Vagina (tissue), 2 donors: ENCODE results near the gene FCAR.
"Not testable (repeated sequence)": the region's sequence is repeated elsewhere in the genome, so short reads cannot be mapped to it uniquely, and the experiment has no call there.

Experiments
- POLR2A ChIP-seq, 2 donors: fragments of 450-650 bp; IDR thresholded peaks; one replicate each; pipeline ENCODE4 v1.6.1; 2017; ENCODE audit warnings: antibody characterized with exemption in 2 of 2, mild to moderate bottlenecking in 2 of 2, moderate library complexity in 2 of 2
- POLR2AphosphoS5 ChIP-seq, 2 donors: sonication (generic); formaldehyde crosslinking; IDR thresholded peaks; one replicate each; pipeline ENCODE4 v1.9.0; 2017; ENCODE audit warnings: antibody characterized with exemption in 2 of 2, mild to moderate bottlenecking in 2 of 2, low read depth in 1 of 2; ENCODE audit not compliant: insufficient read depth in 1 of 2
- TF ChIP-seq, protein P1 (sequence below), 3 experiments: fragments of 450-650 bp in 2 of 3; fragments of 200-600 bp in 1 of 3; sonication (generic) in 1 of 3; IDR thresholded peaks; one replicate each; pipeline ENCODE4 v1.5.1; 2017 to 2019; ENCODE audit warnings: antibody characterized with exemption in 3 of 3, mild to moderate bottlenecking in 2 of 3, moderate library complexity in 2 of 3

DNA sequence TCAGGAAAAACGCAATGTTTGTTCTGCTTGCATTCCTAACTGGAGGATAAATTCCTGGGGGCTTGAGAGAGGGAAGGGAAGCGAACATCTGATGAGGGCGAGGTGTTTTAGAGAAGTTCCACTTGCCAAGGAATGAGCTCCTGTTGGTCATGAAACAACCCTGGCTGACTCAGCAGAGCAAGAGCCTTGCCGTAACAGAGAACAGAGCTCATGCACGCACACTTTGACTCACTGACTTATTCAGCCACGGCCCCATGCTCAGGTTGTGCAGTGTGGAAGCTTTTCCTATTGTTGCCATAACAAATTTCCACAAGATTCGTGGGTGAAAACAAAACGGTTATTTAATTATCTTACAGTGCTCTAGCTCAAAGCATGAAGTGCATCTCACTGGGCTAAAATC is 30.9 kb upstream of the FCAR start:
- TF ChIP-seq, protein P1, sequence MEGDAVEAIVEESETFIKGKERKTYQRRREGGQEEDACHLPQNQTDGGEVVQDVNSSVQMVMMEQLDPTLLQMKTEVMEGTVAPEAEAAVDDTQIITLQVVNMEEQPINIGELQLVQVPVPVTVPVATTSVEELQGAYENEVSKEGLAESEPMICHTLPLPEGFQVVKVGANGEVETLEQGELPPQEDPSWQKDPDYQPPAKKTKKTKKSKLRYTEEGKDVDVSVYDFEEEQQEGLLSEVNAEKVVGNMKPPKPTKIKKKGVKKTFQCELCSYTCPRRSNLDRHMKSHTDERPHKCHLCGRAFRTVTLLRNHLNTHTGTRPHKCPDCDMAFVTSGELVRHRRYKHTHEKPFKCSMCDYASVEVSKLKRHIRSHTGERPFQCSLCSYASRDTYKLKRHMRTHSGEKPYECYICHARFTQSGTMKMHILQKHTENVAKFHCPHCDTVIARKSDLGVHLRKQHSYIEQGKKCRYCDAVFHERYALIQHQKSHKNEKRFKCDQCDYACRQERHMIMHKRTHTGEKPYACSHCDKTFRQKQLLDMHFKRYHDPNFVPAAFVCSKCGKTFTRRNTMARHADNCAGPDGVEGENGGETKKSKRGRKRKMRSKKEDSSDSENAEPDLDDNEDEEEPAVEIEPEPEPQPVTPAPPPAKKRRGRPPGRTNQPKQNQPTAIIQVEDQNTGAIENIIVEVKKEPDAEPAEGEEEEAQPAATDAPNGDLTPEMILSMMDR (IDR thresholded peaks at IDR 0.05), result not testable (repeated sequence)
- not testable (repeated sequence) for TF ChIP-seq POLR2A (IDR thresholded peaks at IDR 0.05); POLR2AphosphoS5 (IDR thresholded peaks at IDR 0.05; ENCODE audit: insufficient read depth in 1 of 2, low read depth in 1 of 2)
